Mesenchymal stem cell (in vitro differentiated cells and primary cell): Measurements from ENCODE around the gene MTA1.

Experiments
- DNase-seq: peaks from one replicate; pipeline ENCODE4 v3.0.0-alpha.2; 2013
- H2AFZ ChIP-seq: one replicate; pipeline ENCODE4 v1.6.1; 2013; ENCODE audit warnings: low read depth, mild to moderate bottlenecking, control low read depth, inconsistent platforms, low read length, moderate library complexity
- H2AK5ac ChIP-seq: 2 replicates; pipeline ENCODE4 v1.6.1; 2013; ENCODE audit warnings: low read length, moderate library complexity, mild to moderate bottlenecking, inconsistent platforms; ENCODE audit not compliant: severe bottlenecking
- H2BK120ac ChIP-seq: one replicate; pipeline ENCODE4 v1.6.1; 2013; ENCODE audit warnings: low read depth, mild to moderate bottlenecking, inconsistent platforms, low read length, moderate library complexity
- H2BK12ac ChIP-seq, 2 experiments: one replicate each; pipeline ENCODE4 v1.6.1; 2013; ENCODE audit warnings: inconsistent platforms in 2 of 2, low read length in 2 of 2, mild to moderate bottlenecking in 2 of 2, moderate library complexity in 2 of 2, control low read depth in 1 of 2
- H2BK15ac ChIP-seq: one replicate; pipeline ENCODE4 v1.6.1; 2013; ENCODE audit warnings: mild to moderate bottlenecking, low read depth, inconsistent platforms; ENCODE audit not compliant: poor library complexity, severe bottlenecking
- H2BK5ac ChIP-seq: 2 replicates; pipeline ENCODE4 v1.6.1; 2013; ENCODE audit warnings: low read depth, mild to moderate bottlenecking, low read length, control low read depth, inconsistent platforms; ENCODE audit not compliant: poor library complexity, severe bottlenecking
- H3K14ac ChIP-seq, 2 experiments: one replicate each; pipeline ENCODE4 v1.6.1; 2013; ENCODE audit warnings: inconsistent platforms in 2 of 2, low read length in 2 of 2, control low read depth in 1 of 2, mild to moderate bottlenecking in 1 of 2, moderate library complexity in 1 of 2
- H3K18ac ChIP-seq, 2 experiments: one replicate each; pipeline ENCODE4 v1.6.1; 2013; ENCODE audit warnings: inconsistent platforms in 2 of 2, low read length in 2 of 2, control low read depth in 1 of 2, low read depth in 1 of 2, mild to moderate bottlenecking in 1 of 2
- H3K23ac ChIP-seq, 2 experiments: one replicate each; pipeline ENCODE4 v1.6.1; 2013; ENCODE audit warnings: inconsistent platforms in 2 of 2, low read length in 2 of 2, mild to moderate bottlenecking in 2 of 2, moderate library complexity in 2 of 2, control low read depth in 1 of 2
- H3K27ac ChIP-seq: 2 replicates; pipeline ENCODE4 v1.5.1; 2013; ENCODE audit warnings: mild to moderate bottlenecking, moderate library complexity, low read length, control low read depth, inconsistent platforms; ENCODE audit not compliant: poor library complexity, severe bottlenecking
- H3K27me3 ChIP-seq, 2 experiments: 2 replicates each; pipeline versions ENCODE4 v1.6.1 to v1.7.0; 2013; ENCODE audit warnings: low read length in 2 of 2, mild to moderate bottlenecking in 2 of 2, moderate library complexity in 2 of 2, control low read depth in 1 of 2, inconsistent platforms in 1 of 2; ENCODE audit not compliant: control insufficient read depth in 1 of 2, insufficient read depth in 1 of 2
- H3K36me3 ChIP-seq, 2 experiments: 2 replicates each; pipeline versions ENCODE4 v1.6.1 to v1.7.0; 2013; ENCODE audit warnings: low read length in 2 of 2, control low read depth in 1 of 2, inconsistent platforms in 1 of 2, low read depth in 1 of 2, mild to moderate bottlenecking in 1 of 2; ENCODE audit not compliant: insufficient read depth in 2 of 2, control insufficient read depth in 1 of 2
- H3K4ac ChIP-seq, 2 experiments: one replicate each; pipeline ENCODE4 v1.6.1; 2013; ENCODE audit warnings: inconsistent platforms in 2 of 2, low read length in 2 of 2, mild to moderate bottlenecking in 2 of 2, moderate library complexity in 2 of 2, control low read depth in 1 of 2, low read depth in 1 of 2
- H3K4me1 ChIP-seq: 2 replicates; pipeline ENCODE4 v1.6.1; 2013; ENCODE audit warnings: low read depth, low read length, control low read depth; ENCODE audit not compliant: control insufficient read depth, insufficient read depth
- H3K4me2 ChIP-seq: 2 replicates; pipeline ENCODE4 v1.6.1; 2013; ENCODE audit warnings: low read length, mild to moderate bottlenecking, inconsistent platforms; ENCODE audit not compliant: poor library complexity, severe bottlenecking
- H3K4me3 ChIP-seq, 2 experiments: 2 replicates each; pipeline versions ENCODE4 v1.5.1 to v1.7.0; 2013; ENCODE audit warnings: low read length in 2 of 2, mild to moderate bottlenecking in 2 of 2, control low read depth in 1 of 2, low read depth in 1 of 2; ENCODE audit not compliant: insufficient read depth in 1 of 2
- H3K79me1 ChIP-seq: replicated peaks from 2 replicates; pipeline ENCODE4 v1.6.1; 2013; ENCODE audit warnings: mild to moderate bottlenecking, control low read depth, low read length, inconsistent platforms; ENCODE audit not compliant: poor library complexity, severe bottlenecking
- H3K9ac ChIP-seq: 2 replicates; pipeline ENCODE4 v1.7.0; 2013; ENCODE audit warnings: mild to moderate bottlenecking, low read length, moderate library complexity
- H3K9me3 ChIP-seq: 2 replicates; pipeline ENCODE4 v1.7.0; 2013; ENCODE audit warnings: mild to moderate bottlenecking, low read length; ENCODE audit not compliant: control insufficient read depth
- H4K8ac ChIP-seq: one replicate; pipeline ENCODE4 v1.6.1; 2013; ENCODE audit warnings: inconsistent platforms, mild to moderate bottlenecking, low read length, moderate library complexity
- H4K91ac ChIP-seq: one replicate; pipeline ENCODE4 v1.6.1; 2013; ENCODE audit warnings: mild to moderate bottlenecking, low read length, inconsistent platforms
- WGBS: methylation state at CpG from one replicate; pipeline ENCODE4 v1.1.7; 2013; ENCODE audit warnings: mixed read lengths; 5-methylcytosine and 5-hydroxymethylcytosine counted together

Gene MTA1

GRCh38 chr14:105464501-105464900 is 44.9 kb downstream of the MTA1 start:
- Histone ChIP-seq H2BK120ac (no peak overlapping the region), H3K27ac (no peak overlapping the region), H2AK5ac (no peak overlapping the region), H3K4ac (no peak overlapping the region), H3K14ac (no peak overlapping the region), H3K79me1 (peaks cover 13% of the 10 kb centered on the region), H3K36me3 (peaks cover 52 to 93% of the 10 kb centered on the region in 2 experiments), H2BK15ac (no peak overlapping the region), H2BK5ac (no peak overlapping the region), H4K8ac (no peak overlapping the region), H3K4me2 (no peak overlapping the region), H3K27me3 (no peaks in the 10 kb centered on the region), H3K4me1 (peaks cover 44% of the 10 kb centered on the region), H3K23ac (no peak overlapping the region), H2AFZ (no peak overlapping the region), H3K18ac (no peak overlapping the region), H2BK12ac (no peak overlapping the region), H3K9ac (no peak overlapping the region), H3K9me3 (no peaks in the 10 kb centered on the region), H3K4me3 (no peak overlapping the region), H4K91ac (no peak overlapping the region)
- 92% methylated on average over 33 of the region's 33 CpGs for WGBS
- DNase-seq: no peak

GRCh38 chr14:105465209-105466031 is 45.8 kb downstream of the MTA1 start:
- peaks cover 52% of the 10 kb centered on the region for H3K4me1 ChIP-seq
- H3K23ac ChIP-seq: no peak overlapping the region
- peak; percentile 57 for DNase-seq
- H3K4me3 ChIP-seq: no peak overlapping the region
- no peak overlapping the region for H2BK15ac ChIP-seq
- H2AFZ ChIP-seq: no peak overlapping the region
- H2BK5ac ChIP-seq: no peak overlapping the region
- H3K27me3 ChIP-seq: no peaks in the 10 kb centered on the region
- no peak overlapping the region for H4K8ac ChIP-seq
- H3K9me3 ChIP-seq: no peaks in the 10 kb centered on the region
- no peak overlapping the region for H2BK120ac ChIP-seq
- H3K4me2 ChIP-seq: no peak overlapping the region
- no peak overlapping the region for H2AK5ac ChIP-seq
- H4K91ac ChIP-seq: peak overlapping the region; percentile 32
- H3K27ac ChIP-seq: peak overlapping the region; percentile 28
- H3K4ac ChIP-seq: no peak overlapping the region
- 67% methylated on average over 20 of the region's 20 CpGs for WGBS
- peak overlapping the region in 1 of 2 experiments; percentile 11 for H3K18ac ChIP-seq
- H3K14ac ChIP-seq: peak overlapping the region in 1 of 2 experiments; percentile 58
- H2BK12ac ChIP-seq: no peak overlapping the region
- no peak overlapping the region for H3K9ac ChIP-seq
- H3K36me3 ChIP-seq: peaks cover 55 to 97% of the 10 kb centered on the region in 2 experiments
- peaks cover 13% of the 10 kb centered on the region for H3K79me1 ChIP-seq

DNA sequence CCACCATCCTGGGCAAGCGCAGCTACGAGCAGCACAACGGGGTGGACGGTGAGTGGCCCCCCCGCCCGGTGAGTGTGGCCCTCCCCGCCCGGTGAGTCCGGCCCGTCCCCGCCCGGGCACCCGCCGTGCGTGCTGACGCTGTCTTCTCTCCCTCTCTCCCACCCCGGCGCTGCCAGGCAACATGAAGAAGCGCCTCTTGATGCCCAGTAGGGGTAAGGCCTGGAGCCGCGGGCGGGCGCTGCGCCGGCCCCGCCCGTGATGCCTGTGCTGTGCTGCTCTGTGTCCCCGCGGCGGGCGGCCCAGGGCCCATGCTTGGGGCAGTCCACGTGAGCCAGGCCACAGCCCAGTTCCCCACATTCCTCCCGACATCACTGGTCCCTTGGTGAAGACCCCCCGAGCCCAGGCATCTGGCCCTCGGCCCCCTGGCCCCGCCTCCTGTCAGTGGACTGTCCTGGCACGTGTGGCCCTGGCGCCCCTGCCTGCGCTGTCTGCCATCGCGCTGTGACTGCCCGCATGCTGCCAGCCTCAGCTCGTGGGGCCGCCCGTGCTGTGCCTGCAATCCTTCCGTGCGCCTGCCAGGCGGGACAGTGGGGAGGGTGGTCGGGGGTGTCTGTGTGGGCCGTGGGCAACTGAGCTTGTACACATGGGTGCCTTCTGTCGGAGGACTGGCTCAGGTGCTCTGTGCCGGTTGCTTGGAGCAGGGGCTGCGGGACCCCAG is 47.1 kb downstream of the MTA1 start:
- H3K4me1 ChIP-seq: peaks cover 63% of the 10 kb centered on the region
- H3K36me3 ChIP-seq: peaks cover 43 to 94% of the 10 kb centered on the region in 2 experiments
- no peaks in the 10 kb centered on the region for H3K27me3 ChIP-seq
- no peak overlapping the region for H3K4ac ChIP-seq
- no peak overlapping the region for H3K23ac ChIP-seq
- no peak overlapping the region for H3K27ac ChIP-seq
- peaks cover 7% of the 10 kb centered on the region for H3K79me1 ChIP-seq
- no peak overlapping the region for H3K9ac ChIP-seq
- no peak overlapping the region for H2AFZ ChIP-seq
- H2BK5ac ChIP-seq: no peak overlapping the region
- no peak overlapping the region for H2AK5ac ChIP-seq
- no peak overlapping the region for H3K18ac ChIP-seq
- H3K4me2 ChIP-seq: no peak overlapping the region
- H3K9me3 ChIP-seq: no peaks in the 10 kb centered on the region
- no peak for DNase-seq
- H3K4me3 ChIP-seq: no peak overlapping the region
- no peak overlapping the region for H2BK15ac ChIP-seq
- H2BK12ac ChIP-seq: no peak overlapping the region
- no peak overlapping the region for H2BK120ac ChIP-seq
- peak overlapping the region; percentile 13 for H4K91ac ChIP-seq
- no peak overlapping the region for H4K8ac ChIP-seq
- 95% methylated on average over 52 of the region's 53 CpGs for WGBS
- H3K14ac ChIP-seq: no peak overlapping the region

GRCh38 chr14:105467249-105467941 is 47.8 kb downstream of the MTA1 start:
- DNase-seq: no peak
- Histone ChIP-seq H2BK120ac (no peak overlapping the region), H3K23ac (no peak overlapping the region), H3K4me2 (no peak overlapping the region), H3K9me3 (no peaks in the 10 kb centered on the region), H2BK15ac (no peak overlapping the region), H2AK5ac (no peak overlapping the region), H4K91ac (no peak overlapping the region), H3K4ac (no peak overlapping the region), H3K4me1 (peaks cover 68% of the 10 kb centered on the region), H3K9ac (no peak overlapping the region), H4K8ac (no peak overlapping the region), H3K27ac (no peak overlapping the region), H2BK12ac (no peak overlapping the region), H3K79me1 (peaks cover 7% of the 10 kb centered on the region), H3K18ac (no peak overlapping the region), H3K36me3 (peaks cover 42 to 92% of the 10 kb centered on the region in 2 experiments), H3K27me3 (no peaks in the 10 kb centered on the region), H3K4me3 (no peak overlapping the region), H3K14ac (no peak overlapping the region), H2AFZ (no peak overlapping the region), H2BK5ac (no peak overlapping the region)
- 98% methylated on average over 20 of the region's 20 CpGs for WGBS
